MV-4-11 (cell line): ENCODE data around the gene EDARADD.
"Not testable (repeated sequence)": the region's sequence is repeated elsewhere in the genome, so short reads cannot be mapped to it uniquely, and the experiment has no call there.

ENCODE experiments used
- DNase-seq: peaks from one replicate; lab custom pipeline; 2025; lab: John Stamatoyannopoulos, UW

Gene EDARADD

GRCh38 chr1:236486356-236487002, 92.4 kb downstream of the EDARADD start:
- DNase-seq, result no peak

- not testable (repeated sequence) for DNase-seq
Observed at GRCh38 chr1:236489161-236489560, 95.1 kb downstream of the EDARADD start.

DNA sequence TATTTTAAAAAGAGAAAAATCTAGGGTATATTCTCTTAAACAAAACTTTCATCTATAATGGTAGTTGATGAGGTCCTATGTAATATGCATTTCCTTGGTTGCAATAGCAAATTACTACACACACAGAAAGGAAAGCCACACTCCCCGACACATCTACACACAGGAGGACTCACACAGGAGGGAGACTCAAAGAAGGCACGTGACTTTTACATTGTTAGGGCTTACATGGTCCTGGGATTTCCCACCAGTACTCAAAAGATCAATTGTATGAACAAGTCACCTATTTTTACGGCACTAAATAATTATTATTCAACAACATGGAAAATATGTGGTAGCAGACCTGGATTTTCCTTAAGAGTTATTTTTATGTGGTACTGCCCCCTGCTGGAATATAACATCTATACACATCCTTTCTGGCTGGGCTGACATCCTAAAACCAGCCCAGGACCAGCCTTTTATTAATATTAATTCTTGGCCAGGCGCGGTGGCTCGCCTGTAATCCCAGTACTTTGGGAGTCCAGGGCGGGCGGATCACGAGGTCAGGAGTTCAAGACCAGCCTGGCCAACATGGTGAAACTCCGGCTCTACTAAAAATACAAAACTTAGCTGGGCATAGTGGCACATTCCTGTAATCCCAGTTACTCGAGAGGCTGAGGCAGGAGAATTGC, 95.8 kb downstream of the EDARADD start:
- DNase-seq, result peak; percentile 24

DNA sequence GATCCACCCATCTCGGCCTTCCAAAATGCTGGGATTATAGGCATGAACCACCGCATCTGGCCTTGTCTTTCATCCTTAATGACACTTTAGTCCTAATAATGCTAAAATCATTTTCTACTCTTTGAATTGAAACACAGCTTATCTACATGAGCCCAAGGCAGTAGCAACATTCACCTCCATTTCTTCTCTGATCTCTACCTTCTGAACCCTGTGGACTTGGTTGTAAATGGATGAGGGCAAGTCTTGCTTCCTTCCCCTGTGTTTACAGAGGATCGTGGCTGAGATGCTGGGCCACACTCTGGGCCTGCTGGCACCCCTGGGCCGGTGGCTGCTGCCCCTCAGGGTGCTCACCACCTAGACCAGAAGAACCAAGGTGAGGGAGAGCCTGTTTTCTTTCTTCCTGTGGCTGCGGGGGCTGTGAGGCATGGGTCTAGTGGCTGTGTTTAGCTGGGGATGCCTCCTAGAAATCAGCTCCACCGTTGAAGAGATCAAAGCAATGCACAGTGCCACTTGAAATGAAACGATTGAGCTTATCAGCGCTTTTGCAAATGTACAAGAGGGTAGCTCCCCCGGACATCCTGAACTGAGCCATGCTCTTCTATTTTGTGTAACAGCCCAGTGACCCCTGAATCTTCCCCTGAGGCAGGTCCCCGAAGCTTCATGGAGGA, 97.5 kb downstream of the EDARADD start:
- no peak for DNase-seq

GRCh38 chr1:236492378-236492777, 98.3 kb downstream of the EDARADD start:
- DNase-seq, result no peak

DNA sequence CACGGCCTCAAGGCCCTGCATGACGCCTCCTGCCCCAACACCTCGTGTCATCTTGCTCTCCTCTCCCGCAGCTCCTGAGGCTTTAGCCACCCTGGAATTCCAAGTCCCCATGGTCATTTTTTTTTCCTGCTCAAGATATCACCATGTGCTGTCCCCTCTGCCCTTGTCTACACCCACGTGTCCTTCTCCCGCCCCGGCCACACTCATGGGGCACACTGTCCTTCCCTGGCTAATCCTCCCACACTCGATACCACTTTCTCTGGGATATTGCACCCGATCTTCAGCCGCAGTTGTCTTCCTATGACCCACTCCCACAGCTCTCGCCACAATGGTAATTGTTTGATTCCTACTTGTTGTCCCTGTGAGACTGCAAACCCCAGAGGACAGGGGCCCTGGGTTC, 100.0 kb downstream of the EDARADD start:
- no peak for DNase-seq

DNA sequence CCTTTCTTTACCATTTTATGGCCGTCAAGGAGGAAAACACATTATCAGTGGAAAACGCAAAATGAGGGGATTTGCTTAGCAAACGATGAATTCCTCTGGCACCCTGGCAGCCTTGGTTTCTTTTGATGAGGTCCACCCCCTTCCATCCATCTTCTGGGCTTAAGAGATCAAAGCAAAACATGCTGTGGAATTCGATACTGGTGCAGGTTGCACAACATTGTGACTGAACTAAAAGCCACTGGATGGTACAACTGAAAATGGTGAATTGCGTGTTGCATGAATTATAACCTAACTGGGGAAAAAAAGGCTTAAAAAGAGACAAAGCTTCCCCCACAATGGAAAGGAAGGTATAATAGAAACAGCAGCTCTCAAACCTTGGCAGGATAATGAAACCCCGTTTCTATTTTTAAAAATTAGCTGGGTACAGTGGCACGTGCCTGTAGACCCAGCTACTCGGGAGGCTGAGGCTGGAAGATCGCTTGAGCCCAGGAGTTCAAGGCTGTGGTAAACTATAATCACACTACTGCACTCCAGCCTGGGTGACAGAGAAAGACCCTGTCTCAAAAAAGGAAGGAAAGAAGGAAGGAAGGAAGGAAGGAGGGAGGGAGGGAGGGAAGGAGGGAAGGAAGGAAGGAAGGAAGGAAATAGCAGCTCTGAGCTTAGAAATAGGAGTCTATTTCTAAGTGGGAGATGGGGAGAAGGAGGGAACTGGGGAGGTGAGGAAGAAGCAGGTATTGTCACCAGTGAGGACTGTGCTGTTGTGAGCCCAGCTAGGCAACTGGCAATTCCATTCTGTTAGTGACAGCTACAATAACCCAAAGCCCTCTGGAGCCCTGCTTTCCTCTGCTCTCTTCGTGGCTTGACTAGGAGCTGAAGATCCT, 100.7 kb downstream of the EDARADD start:
- DNase-seq, result no peak

DNA sequence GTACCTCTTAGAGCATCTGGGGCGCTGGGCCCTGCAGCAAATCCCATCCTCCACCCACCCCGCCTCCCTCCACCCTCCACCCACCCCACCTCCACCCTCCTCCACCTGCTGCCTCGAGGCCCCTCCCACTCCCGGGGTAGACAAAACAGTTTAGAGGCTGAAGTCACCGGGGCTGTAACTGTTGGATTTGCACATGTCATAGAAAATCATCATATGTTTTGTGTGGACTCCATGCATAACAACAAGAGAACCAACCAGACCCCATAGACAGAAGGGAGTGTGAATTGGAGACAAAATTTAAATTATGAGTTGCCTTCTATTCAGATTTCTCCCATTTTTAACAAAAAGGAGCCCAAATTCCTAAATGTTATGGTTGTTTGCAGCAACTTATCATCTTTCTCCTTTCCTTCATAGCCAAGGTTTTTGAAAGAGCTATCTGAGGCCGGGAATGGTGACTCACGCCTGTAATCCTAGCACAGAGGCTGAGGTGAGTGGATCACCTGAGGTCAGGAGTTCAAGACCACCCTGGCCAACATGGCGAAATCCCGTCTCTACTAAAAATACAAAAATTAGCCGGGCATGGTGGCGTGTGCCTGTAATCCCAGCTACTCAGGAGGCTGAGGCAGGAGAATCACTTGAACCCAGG, 101.5 kb downstream of the EDARADD start:
- peak; percentile 14 for DNase-seq

DNA sequence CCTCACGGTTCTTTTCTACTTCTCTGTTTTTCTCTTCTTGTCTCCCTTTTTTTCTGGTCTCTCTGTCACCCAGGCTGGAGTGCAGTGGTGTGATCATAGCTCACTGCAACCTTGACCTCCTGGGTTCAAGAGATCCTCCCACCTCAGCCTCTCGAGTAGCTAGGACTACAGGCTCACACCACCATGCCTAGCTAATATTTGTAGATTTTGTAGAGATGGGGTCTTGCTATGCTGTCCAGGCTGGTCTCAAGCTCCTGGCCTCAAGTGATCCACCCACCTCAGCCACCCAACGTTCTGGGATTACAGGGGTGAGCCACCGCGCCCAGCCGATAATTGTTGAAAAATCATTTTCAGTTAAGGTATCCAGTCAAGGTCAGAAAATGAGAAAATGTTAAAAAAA, 103.8 kb downstream of the EDARADD start:
- no peak for DNase-seq

GRCh38 chr1:236501093-236501492, 107.0 kb downstream of the EDARADD start:
- DNase-seq, result no peak

DNA sequence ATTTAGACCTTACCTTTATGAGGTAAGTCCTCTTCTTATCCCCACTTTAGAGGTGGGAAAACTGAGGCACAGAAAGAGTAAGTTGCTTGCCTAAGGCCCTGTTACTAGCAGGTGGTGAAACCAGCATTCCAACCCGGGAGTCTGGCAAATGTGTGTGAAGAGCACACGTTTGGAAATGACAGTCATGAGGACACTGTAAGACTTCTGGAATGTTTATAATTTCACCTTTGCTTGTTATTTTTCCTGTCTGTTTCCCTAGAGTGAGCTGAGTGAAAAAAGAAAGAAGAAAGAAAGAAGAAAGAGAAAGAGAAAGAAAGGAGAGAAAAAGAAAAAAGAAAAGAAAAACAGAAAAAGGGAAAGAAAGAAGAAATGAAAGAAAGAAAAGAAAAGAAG, 108.5 kb downstream of the EDARADD start:
- no peak for DNase-seq

DNA sequence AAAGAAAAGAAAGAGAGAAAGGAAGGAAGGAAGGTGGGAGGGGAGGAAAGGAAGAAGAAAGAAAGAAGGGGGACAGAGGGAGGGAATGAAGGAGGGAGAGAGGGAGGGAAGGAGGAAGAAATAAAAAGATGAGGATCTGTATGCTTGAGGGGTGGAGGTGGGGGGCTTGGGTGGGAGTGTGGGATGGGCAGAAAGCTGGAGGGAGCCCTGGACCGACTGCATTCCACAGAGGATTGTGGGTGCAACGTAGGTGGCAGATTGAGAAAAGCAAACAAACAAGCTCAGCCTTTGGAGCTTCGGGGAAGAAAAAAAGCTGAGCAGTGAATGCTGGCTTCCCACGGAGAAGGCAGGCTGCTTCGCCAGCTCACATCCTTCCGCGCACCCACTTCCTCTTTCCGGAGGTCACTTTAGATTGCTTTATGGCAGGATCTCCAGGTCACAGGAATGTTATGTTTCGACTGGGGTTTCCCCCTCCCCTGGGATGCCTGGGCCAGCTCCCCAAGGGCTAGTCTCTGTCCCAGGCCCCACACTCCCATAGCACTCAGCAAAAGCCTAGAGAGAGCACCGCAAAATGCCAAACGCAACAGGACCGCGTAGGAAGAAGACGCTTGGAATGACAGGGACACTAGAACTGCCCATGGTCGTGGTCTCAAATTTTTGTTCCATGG, 109.0 kb downstream of the EDARADD start:
- DNase-seq, result peak; percentile 73

- DNase-seq, result not testable (repeated sequence)
Observed at GRCh38 chr1:236504338-236504737, 110.3 kb downstream of the EDARADD start.

DNA sequence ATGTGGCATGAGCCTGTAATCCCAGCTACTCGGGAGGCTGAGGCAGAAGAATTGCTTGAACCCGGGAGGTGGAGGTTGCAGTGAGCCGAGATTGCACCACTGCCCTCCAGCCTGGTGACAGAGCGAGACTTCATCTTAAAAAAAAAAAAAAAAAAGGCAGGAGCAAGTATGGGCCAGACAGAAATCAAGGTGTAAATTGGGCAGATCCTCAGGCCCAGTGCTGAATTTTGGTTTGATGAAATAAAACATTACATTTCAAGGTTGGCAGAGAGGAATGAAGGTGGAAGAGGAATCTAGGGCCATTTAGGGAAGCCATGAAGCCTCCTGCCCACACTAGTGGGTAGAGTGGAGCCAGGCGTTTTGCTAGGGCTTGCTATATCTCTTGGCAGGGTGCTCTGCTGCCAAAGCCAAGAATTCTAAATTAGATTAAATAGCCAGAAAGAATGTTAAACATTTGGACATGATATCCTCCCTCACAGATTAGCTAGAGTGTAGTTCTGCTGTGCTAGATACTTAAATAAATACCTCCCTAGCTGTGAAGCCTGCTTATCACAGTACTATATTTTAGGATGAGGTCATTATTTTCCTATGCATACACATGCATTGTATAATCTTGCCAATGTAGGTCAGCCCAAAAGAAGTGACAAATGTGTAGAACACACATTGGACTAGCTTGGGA, 113.1 kb downstream of the EDARADD start:
- no peak for DNase-seq

- DNase-seq, result peak; percentile 43
Observed at GRCh38 chr1:236508593-236509027, 114.5 kb downstream of the EDARADD start.

- no peak for DNase-seq
Observed at GRCh38 chr1:236509203-236509602, 115.1 kb downstream of the EDARADD start.

GRCh38 chr1:236509647-236510401, 115.7 kb downstream of the EDARADD start:
- no peak for DNase-seq

DNA sequence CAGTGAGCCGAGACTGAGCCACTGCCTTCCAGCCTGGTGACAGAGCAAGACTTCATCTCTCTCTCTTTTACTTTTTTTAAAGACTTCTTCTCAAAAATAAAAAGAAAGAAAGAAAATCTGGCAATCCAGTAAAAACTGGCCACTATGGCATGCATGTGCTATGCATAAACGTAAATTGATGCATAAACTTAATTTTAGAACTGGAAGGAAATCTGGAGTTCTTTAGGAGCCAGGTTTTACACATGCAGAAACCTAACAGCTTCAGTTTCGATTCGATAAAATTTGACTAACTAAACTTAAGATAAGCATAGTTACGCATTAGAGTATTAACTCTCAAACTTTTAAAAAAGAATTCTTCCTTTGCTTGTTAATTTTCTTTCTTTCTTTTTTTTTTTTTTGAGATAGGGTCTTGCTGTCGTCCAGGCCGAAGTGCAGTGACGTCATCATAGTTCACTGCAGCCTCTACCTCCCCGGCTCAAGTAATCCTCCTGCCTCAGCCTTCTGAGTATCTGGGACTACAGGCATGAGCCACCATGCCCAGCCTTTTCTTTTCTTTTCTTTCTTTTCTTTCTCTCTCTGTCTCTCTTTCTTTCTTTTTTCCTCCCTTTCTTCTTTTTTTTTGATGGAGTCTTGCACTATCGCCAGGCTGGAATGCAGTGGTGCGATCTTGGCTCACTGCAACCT, 117.8 kb downstream of the EDARADD start:
- no peak for DNase-seq
